ENCODE measurements around the gene NEDD4L. TPM values are rescaled to one million over a fixed set of nuclear protein-coding genes. Genes with fewer than 3 reads are reported as not detected.
"Not testable (repeated sequence)": the region's sequence is repeated elsewhere in the genome, so short reads cannot be mapped to it uniquely, and the experiment has no call there.

NEDD4L gene
- total RNA-seq, 4 donors from 2014 or later, result 44.0 to 104 (median 59.6) TPM

GRCh38 chr18:58263055-58263957 lies 219.3 kb downstream of the NEDD4L start:
- DNase-seq (ENCODE audit: low spot score in 2 of 2), result no peak
- H3K27me3 ChIP-seq, result no peaks in the 10 kb centered on the region
- no peaks in the 10 kb centered on the region for H3K9me3 ChIP-seq
- TF ChIP-seq, protein P1, sequence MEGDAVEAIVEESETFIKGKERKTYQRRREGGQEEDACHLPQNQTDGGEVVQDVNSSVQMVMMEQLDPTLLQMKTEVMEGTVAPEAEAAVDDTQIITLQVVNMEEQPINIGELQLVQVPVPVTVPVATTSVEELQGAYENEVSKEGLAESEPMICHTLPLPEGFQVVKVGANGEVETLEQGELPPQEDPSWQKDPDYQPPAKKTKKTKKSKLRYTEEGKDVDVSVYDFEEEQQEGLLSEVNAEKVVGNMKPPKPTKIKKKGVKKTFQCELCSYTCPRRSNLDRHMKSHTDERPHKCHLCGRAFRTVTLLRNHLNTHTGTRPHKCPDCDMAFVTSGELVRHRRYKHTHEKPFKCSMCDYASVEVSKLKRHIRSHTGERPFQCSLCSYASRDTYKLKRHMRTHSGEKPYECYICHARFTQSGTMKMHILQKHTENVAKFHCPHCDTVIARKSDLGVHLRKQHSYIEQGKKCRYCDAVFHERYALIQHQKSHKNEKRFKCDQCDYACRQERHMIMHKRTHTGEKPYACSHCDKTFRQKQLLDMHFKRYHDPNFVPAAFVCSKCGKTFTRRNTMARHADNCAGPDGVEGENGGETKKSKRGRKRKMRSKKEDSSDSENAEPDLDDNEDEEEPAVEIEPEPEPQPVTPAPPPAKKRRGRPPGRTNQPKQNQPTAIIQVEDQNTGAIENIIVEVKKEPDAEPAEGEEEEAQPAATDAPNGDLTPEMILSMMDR (IDR thresholded peaks at IDR 0.05), result no peak
- TF ChIP-seq EP300 (IDR thresholded peaks at IDR 0.05), result no peak
- TF ChIP-seq POLR2AphosphoS5 (IDR thresholded peaks at IDR 0.05), result no peak
- TF ChIP-seq POLR2A (IDR thresholded peaks at IDR 0.05), result no peak
- no peaks in the 10 kb centered on the region for H3K36me3 ChIP-seq
- H3K4me1 ChIP-seq, result peaks cover 6% of the 10 kb centered on the region
- H3K4me3 ChIP-seq, result no peak overlapping the region
- 32% methylated on average over 7 of the region's 7 CpGs for WGBS
- H3K27ac ChIP-seq, result no peak overlapping the region

DNA sequence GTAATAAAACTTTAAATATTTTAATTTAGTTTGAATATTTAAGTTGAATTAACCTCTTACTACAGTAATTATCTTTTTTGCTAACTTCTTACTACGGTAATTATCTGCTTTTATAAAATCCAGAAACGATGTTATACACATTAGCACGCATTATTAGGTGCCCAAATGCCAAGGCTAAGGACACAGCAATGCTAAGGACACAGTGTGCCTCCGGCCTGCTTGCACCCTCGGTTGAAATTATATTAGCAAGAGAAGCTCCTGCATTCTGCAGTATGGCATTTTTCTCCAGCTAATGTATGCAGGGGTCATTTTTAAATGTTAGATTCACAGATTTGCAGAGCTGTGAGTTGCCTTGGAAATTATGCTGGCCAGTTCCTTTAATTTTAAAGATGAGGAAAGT lies 220.0 kb downstream of the NEDD4L start:
- TF ChIP-seq, protein P1 (IDR thresholded peaks at IDR 0.05), result no peak
- TF ChIP-seq POLR2AphosphoS5 (IDR thresholded peaks at IDR 0.05), result no peak
- TF ChIP-seq EP300 (IDR thresholded peaks at IDR 0.05), result no peak
- no peak for TF ChIP-seq POLR2A (IDR thresholded peaks at IDR 0.05)
- Histone ChIP-seq H3K4me1 (peaks cover 11% of the 10 kb centered on the region), H3K27me3 (no peaks in the 10 kb centered on the region), H3K9me3 (no peaks in the 10 kb centered on the region), H3K4me3 (no peak overlapping the region), H3K27ac (no peak overlapping the region), H3K36me3 (no peaks in the 10 kb centered on the region)
- WGBS, result 86% methylated on average over 5 of the region's 5 CpGs
- DNase-seq (ENCODE audit: low spot score in 2 of 2), result no peak

DNA sequence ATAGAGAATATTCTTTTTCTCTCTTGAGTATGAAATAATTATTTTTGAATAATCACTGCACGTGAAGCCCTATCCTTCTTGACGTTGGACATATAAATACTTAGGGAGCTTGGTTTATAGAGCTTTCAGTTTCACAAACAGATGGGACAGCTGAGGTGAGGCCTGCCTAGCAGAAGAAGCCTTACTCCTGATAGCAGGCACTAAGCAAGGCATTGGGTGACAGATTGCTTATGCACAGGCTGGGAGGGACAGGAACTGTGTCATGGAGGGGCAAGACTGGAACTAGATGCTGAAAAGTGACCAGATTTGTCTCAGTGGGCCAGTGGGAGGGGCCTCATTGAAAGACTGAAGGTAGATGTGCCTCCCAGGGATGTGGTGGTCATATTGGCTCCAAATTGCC lies 220.8 kb downstream of the NEDD4L start:
- Histone ChIP-seq H3K9me3 (no peaks in the 10 kb centered on the region), H3K36me3 (no peaks in the 10 kb centered on the region), H3K4me3 (no peak overlapping the region), H3K27ac (no peak overlapping the region), H3K27me3 (no peaks in the 10 kb centered on the region), H3K4me1 (peaks cover 17% of the 10 kb centered on the region)
- TF ChIP-seq, protein P1 (IDR thresholded peaks at IDR 0.05), result no peak
- TF ChIP-seq EP300 (IDR thresholded peaks at IDR 0.05), result no peak
- no peak for TF ChIP-seq POLR2A (IDR thresholded peaks at IDR 0.05)
- no peak for TF ChIP-seq POLR2AphosphoS5 (IDR thresholded peaks at IDR 0.05)
- no peak for DNase-seq (ENCODE audit: low spot score in 2 of 2)
- WGBS, result 72% methylated on average over 2 of the region's 2 CpGs

DNA sequence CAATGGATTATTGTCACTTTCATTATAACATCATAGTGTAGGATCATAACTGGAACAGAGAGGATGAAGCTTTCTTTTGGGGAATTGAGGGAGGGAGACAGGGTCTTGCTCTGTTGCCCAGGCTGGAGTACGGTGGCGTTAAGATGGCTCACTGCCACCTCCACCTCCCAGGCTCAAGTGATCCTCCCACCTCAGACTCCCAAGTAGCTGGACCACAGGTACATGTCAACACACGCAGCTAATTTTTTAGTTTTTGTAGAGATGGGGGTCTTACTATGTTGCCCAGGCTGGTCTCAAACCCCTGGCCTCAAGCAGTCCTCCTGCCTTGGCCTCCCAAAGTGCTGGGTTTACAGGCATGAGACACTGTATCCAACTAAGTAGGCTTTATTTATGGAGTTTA lies 221.5 kb downstream of the NEDD4L start:
- H3K27ac ChIP-seq; H3K9me3 ChIP-seq; H3K4me3 ChIP-seq; H3K27me3 ChIP-seq; H3K36me3 ChIP-seq; DNase-seq (ENCODE audit: low spot score in 2 of 2): not testable (repeated sequence)
- 92% methylated on average over 3 of the region's 3 CpGs for WGBS
- peaks cover 23% of the 10 kb centered on the region for H3K4me1 ChIP-seq

DNA sequence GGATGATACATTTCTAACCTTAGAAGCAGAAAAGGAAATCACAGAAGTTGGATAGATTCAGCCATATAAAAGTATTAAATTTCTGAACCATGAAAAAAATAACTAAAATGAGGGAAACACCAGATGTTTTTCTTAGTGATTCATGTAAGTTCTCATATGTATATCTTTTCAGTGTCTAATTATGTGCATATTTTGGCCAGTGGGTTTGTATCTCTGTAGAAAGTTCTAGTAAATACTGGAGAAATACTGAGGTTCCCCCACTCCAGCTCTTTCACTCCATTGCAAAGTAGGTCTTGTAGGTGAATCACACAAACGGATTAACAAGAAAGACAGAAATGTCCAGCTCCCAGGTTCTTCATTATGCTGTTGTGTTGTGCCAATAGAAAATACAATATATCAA lies 222.3 kb downstream of the NEDD4L start:
- Histone ChIP-seq H3K27ac (no peak overlapping the region), H3K4me1 (peaks cover 25% of the 10 kb centered on the region)

More for the DNA sequence above, 222.3 kb downstream of the NEDD4L start:
- Histone ChIP-seq H3K9me3 (no peaks in the 10 kb centered on the region), H3K27me3 (no peaks in the 10 kb centered on the region), H3K36me3 (no peaks in the 10 kb centered on the region), H3K4me3 (no peak overlapping the region)
- TF ChIP-seq POLR2AphosphoS5 (IDR thresholded peaks at IDR 0.05) (no peak), EP300 (IDR thresholded peaks at IDR 0.05) (no peak), POLR2A (IDR thresholded peaks at IDR 0.05) (no peak)
- TF ChIP-seq, protein P1 (IDR thresholded peaks at IDR 0.05), result no peak
- DNase-seq (ENCODE audit: low spot score in 2 of 2), result no peak
- 84% methylated on average over 1 of the region's 1 CpG for WGBS
